COLO668 (cell line): ENCODE data around the gene MAGI3.
"Not testable (repeated sequence)": the region's sequence is repeated elsewhere in the genome, so short reads cannot be mapped to it uniquely, and the experiment has no call there.

ENCODE experiments used
- DNase-seq: peaks from one replicate; lab custom pipeline; 2025; ENCODE audit not compliant: unreplicated experiment; lab: John Stamatoyannopoulos, UW

MAGI3 gene

GRCh38 chr1:113683384-113684152, 293.3 kb downstream of the MAGI3 start:
- no peak for DNase-seq

- DNase-seq: no peak
Observed at GRCh38 chr1:113684153-113684541, 293.8 kb downstream of the MAGI3 start.

- DNase-seq: no peak
Observed at GRCh38 chr1:113686891-113687618, 296.7 kb downstream of the MAGI3 start.

GRCh38 chr1:113691184-113691583, 300.9 kb downstream of the MAGI3 start:
- DNase-seq: no peak

- DNase-seq: no peak
Observed at GRCh38 chr1:113692342-113692741, 302.0 kb downstream of the MAGI3 start.

- DNase-seq: no peak
Observed at GRCh38 chr1:113692824-113693431, 302.6 kb downstream of the MAGI3 start.

- no peak for DNase-seq
Observed at GRCh38 chr1:113694910-113695309, 304.6 kb downstream of the MAGI3 start.

GRCh38 chr1:113701429-113701828, 311.1 kb downstream of the MAGI3 start:
- DNase-seq: no peak

GRCh38 chr1:113714606-113715269, 324.4 kb downstream of the MAGI3 start:
- no peak for DNase-seq

- DNase-seq: not testable (repeated sequence)
Observed at GRCh38 chr1:113717506-113717905, 327.2 kb downstream of the MAGI3 start.

GRCh38 chr1:113718621-113719020, 328.3 kb downstream of the MAGI3 start:
- not testable (repeated sequence) for DNase-seq

GRCh38 chr1:113721010-113721409, 330.7 kb downstream of the MAGI3 start:
- DNase-seq: no peak

GRCh38 chr1:113732802-113733201, 342.5 kb downstream of the MAGI3 start:
- DNase-seq: no peak

GRCh38 chr1:113734357-113735055, 344.2 kb downstream of the MAGI3 start:
- DNase-seq: no peak
